GM12801 (cell line): ENCODE measurements around the gene IQGAP2.

Experiments
- TF ChIP-seq, protein P1 (sequence below): IDR thresholded peaks from one replicate; pipeline ENCODE4 v1.5.1; 2011; ENCODE audit warnings: control low read depth; ENCODE audit not compliant: insufficient read length; ENCODE audit errors: extremely low read depth

IQGAP2 gene

DNA sequence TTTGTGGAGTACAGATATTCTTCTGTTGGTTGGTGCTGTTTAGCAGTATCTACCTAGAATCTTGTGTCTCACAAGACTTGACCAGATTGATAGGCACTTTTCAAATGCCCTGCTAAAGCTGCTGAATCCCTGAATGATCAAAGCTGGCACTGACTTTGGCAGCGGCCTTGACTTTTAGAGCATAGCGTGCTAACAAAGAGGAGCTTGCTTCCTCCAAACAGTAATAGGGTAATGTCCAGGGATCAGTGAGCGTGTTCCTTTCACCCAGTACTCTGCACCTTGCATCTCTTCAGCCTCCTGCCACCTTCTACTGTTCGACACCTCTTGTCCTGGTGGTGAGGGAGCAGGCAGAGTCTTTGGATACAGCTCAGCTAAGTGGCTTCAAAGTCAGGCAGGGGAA, 100.8 kb downstream of the IQGAP2 start:
- TF ChIP-seq, protein P1, sequence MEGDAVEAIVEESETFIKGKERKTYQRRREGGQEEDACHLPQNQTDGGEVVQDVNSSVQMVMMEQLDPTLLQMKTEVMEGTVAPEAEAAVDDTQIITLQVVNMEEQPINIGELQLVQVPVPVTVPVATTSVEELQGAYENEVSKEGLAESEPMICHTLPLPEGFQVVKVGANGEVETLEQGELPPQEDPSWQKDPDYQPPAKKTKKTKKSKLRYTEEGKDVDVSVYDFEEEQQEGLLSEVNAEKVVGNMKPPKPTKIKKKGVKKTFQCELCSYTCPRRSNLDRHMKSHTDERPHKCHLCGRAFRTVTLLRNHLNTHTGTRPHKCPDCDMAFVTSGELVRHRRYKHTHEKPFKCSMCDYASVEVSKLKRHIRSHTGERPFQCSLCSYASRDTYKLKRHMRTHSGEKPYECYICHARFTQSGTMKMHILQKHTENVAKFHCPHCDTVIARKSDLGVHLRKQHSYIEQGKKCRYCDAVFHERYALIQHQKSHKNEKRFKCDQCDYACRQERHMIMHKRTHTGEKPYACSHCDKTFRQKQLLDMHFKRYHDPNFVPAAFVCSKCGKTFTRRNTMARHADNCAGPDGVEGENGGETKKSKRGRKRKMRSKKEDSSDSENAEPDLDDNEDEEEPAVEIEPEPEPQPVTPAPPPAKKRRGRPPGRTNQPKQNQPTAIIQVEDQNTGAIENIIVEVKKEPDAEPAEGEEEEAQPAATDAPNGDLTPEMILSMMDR: no peak

DNA sequence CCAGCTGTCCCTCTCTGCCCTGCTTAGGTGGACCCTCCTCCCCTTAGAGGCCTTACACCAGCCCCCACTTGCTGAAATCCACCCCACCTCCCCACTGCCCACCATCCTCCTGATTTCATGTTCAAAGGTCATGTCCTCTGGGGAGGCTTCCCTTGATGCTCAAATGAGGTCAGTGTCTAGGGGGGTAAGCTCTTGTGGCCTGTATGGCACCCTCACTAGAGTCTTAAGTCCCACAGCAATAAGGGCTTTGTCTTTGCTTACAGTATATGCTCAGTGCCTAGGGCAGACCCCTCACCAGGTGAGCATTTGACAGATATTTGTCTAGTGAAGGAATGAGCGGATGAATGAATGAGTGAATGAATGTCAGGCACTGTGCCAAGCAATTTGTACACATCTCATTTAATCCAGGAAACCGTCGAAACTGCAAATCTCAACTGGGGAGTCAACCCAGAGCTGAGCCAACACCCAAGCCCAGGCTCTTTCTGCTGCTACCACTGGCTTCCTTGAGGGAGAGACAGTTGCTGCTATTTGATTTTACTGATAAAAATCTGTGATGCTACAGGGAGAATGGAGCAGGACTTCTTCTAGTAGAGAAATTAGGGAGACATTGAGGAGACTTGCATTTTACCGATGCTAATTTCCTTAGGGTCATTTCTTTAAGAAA, 101.9 kb downstream of the IQGAP2 start:
- TF ChIP-seq, protein P1: no peak

DNA sequence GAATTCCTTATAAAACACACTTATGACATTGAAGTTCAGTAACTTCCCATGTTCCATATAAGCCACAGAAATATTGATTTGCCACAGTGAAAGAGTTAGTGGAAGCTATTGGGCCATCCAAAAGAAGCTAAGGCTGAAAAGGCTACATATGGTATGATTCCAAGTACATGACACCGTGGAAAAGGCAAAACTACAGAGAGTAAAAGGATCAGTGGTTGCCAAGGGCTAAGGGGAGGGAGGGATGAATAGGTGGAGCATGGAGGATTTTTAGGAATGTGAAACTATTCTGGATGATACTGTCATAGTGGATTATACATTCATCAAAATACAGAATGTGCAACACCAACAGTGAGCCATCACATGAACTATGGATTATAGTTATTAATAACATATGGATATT, 110.4 kb downstream of the IQGAP2 start:
- TF ChIP-seq, protein P1: no peak

DNA sequence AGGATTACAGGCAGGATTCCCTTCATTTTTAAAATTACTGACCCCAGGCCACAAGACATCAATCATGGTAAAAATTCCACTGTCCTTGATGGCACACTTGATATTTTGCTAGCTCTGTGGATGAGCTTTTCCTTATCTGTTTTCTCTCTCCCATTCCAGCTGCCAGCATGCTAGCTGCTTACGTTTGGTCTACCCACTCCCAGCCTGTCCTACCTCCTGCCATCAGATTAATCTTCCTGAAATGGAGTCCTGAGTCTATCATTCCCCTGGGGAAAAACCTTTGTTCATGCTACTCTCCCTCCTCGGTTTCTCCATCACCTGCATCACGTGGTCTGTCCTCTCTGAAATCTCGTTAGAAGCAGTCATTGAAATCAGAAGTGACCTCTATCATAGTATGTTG, 111.2 kb downstream of the IQGAP2 start:
- TF ChIP-seq, protein P1: no peak

DNA sequence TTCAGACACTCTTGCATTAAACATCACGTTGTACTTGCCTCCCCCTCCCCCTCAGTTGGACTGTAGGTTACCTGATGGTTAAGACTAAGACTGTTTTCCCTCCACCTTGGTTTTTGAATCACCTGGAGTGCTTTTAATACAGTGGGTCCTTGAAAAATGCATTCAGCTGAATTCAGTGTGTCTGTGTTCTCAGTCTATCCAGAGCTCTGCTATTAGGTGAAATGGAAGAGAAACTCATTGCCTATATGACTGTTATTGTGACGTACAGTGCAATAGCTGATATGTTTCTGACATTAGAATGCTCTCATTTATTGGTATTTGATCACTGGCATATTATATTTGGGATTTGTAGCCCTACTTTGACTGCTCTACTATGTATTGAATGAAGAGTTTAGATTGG, 111.6 kb downstream of the IQGAP2 start:
- TF ChIP-seq, protein P1: no peak

DNA sequence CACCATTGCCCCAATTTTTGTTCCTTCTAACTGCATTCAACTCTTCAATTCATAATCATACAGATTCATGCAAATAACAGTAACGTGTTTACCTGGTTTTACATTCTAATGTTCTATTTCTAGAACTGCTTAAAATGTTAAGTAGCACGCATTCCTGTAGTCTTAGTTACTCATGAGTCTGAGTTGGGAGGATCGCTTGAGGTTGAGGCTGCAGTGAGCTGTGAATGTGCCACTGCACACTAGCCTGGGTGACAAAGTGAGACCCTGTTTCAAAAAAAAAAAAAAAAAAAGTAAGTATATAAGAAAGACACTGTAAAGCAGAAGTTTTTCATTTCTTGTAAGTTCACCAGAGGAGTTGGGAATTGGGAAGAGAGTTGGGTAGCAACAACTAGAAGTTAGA, 114.2 kb downstream of the IQGAP2 start:
- TF ChIP-seq, protein P1: no peak

DNA sequence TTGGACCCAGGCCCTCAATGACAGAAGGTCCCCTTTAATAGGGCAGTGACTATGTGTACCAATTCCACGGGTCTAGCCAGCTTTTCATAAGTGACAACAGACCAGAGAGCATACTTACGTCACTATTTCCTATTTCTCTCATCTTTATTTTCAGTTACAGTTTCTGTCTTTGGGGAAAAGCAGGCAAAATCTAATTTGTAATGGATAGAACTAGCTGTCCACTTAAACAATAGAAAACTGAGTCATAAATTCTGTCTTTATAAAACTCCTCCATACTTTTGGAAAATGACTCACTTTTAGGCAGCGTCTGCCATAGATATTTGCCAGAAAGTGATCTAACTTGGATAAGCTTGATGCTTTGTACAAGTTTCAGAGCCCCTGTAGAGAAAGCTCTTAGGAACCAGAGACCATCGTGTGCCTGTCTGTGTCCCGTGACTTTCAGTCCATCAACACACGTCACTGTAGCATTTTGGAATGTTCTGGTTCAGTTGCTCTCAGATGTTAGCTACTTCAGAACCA, 118.2 kb downstream of the IQGAP2 start:
- TF ChIP-seq, protein P1: no peak
